ENCODE results near the gene MLANA. TPM values are rescaled to one million over a fixed set of nuclear protein-coding genes. Genes with fewer than 3 reads are reported as not detected.

MLANA gene
- total and polyA plus RNA-seq, 2 experiments from 2014 or later, result not detected

DNA sequence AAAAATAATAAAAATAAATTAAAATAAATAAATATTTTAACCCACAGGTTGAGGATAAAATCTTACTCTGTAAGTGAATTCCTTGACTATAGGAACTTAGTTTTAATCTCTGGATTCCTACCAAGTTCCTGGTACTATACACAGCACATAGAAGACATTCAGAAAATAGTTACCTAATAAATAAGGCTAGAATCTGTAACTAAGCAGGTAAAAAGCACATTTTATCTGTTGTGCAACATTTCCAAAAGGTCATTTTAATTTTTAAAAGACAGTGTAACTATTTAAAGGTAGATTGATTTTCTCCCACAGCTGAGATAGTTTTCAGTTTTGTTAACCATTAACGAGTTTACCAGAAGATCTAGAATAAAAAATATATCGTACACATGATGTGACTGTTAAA lies 47.8 kb downstream of the MLANA start:
- Histone ChIP-seq H3K36me3 (replicated peaks; ENCODE audit: insufficient read depth, low read depth) (no peaks in the 10 kb centered on the region), H4K20me1 (ENCODE audit: insufficient read depth, poor library complexity, severe bottlenecking) (no peaks in the 10 kb centered on the region), H3K4me1 (ENCODE audit: insufficient read depth) (no peaks in the 10 kb centered on the region), H3K79me2 (no peaks in the 10 kb centered on the region), H3K27ac (no peak overlapping the region), H3K4me3 (no peak overlapping the region), H3K9me3 (ENCODE audit: low read depth) (no peaks in the 10 kb centered on the region), H3K27me3 (no peaks in the 10 kb centered on the region), H3K4me2 (no peak overlapping the region), H2AFZ (no peak overlapping the region), H3K9me2 (replicated peaks; ENCODE audit: insufficient read depth) (no peaks in the 10 kb centered on the region)
- TF ChIP-seq EZH2phosphoT487 (IDR thresholded peaks at IDR 0.05; ENCODE audit: low read depth, severe bottlenecking, unreplicated experiment) (no peak), EZH2 (IDR thresholded peaks at IDR 0.05; ENCODE audit: borderline replicate concordance) (no peak)
- TF ChIP-seq, protein P1, sequence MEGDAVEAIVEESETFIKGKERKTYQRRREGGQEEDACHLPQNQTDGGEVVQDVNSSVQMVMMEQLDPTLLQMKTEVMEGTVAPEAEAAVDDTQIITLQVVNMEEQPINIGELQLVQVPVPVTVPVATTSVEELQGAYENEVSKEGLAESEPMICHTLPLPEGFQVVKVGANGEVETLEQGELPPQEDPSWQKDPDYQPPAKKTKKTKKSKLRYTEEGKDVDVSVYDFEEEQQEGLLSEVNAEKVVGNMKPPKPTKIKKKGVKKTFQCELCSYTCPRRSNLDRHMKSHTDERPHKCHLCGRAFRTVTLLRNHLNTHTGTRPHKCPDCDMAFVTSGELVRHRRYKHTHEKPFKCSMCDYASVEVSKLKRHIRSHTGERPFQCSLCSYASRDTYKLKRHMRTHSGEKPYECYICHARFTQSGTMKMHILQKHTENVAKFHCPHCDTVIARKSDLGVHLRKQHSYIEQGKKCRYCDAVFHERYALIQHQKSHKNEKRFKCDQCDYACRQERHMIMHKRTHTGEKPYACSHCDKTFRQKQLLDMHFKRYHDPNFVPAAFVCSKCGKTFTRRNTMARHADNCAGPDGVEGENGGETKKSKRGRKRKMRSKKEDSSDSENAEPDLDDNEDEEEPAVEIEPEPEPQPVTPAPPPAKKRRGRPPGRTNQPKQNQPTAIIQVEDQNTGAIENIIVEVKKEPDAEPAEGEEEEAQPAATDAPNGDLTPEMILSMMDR (IDR thresholded peaks at IDR 0.05; ENCODE audit: poor library complexity), result no peak
- 88% methylated on average over 2 of the region's 2 CpGs for WGBS (ENCODE audit: low lambda C conversion rate, missing lambda C conversion rate)
- DNase-seq (ENCODE audit: low spot score), result no peak

DNA sequence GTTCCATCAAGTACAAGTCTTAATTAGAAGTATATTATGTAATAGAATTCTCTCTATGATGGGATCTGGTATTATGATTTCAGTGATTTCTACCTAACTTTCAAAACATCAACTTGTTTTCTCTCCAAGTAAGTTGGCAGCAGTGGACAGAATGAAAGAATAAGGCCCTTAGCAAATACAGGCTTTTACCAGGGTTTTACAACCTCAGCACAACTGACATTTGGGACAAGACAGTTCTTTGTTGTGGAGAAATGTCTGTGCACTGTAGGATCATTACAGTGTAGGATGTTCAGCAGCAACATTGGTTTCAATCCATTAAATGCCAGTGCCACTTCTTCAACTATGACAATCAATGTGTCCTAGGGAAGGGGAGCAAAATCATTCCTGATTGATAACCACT lies 48.8 kb downstream of the MLANA start:
- Histone ChIP-seq H3K9me3 (ENCODE audit: low read depth) (no peaks in the 10 kb centered on the region), H3K27ac (no peak overlapping the region)

GRCh38 chr9:5941214-5941613 lies 50.5 kb downstream of the MLANA start:
- Histone ChIP-seq H3K4me3 (no peak overlapping the region), H3K79me2 (no peaks in the 10 kb centered on the region), H4K20me1 (ENCODE audit: insufficient read depth, poor library complexity, severe bottlenecking) (no peaks in the 10 kb centered on the region), H3K36me3 (replicated peaks; ENCODE audit: insufficient read depth, low read depth) (no peaks in the 10 kb centered on the region), H3K4me1 (ENCODE audit: insufficient read depth) (no peaks in the 10 kb centered on the region), H2AFZ (no peak overlapping the region), H3K4me2 (no peak overlapping the region), H3K9me2 (replicated peaks; ENCODE audit: insufficient read depth) (no peaks in the 10 kb centered on the region), H3K9me3 (ENCODE audit: low read depth) (no peaks in the 10 kb centered on the region), H3K27me3 (no peaks in the 10 kb centered on the region), H3K27ac (no peak overlapping the region)
- no peak for DNase-seq (ENCODE audit: low spot score)
- TF ChIP-seq EZH2 (IDR thresholded peaks at IDR 0.05; ENCODE audit: borderline replicate concordance), result no peak
- no peak for TF ChIP-seq EZH2phosphoT487 (IDR thresholded peaks at IDR 0.05; ENCODE audit: low read depth, severe bottlenecking, unreplicated experiment)
- TF ChIP-seq, protein P1 (IDR thresholded peaks at IDR 0.05; ENCODE audit: poor library complexity), result no peak
- 87% methylated on average over 2 of the region's 2 CpGs for WGBS (ENCODE audit: low lambda C conversion rate, missing lambda C conversion rate)

More for the DNA sequence above, 48.8 kb downstream of the MLANA start:
- no peaks in the 10 kb centered on the region for H4K20me1 ChIP-seq (ENCODE audit: insufficient read depth, poor library complexity, severe bottlenecking)
- no peaks in the 10 kb centered on the region for H3K9me2 ChIP-seq (replicated peaks; ENCODE audit: insufficient read depth)
- H3K79me2 ChIP-seq, result no peaks in the 10 kb centered on the region
- no peak for DNase-seq (ENCODE audit: low spot score)
- H3K4me1 ChIP-seq (ENCODE audit: insufficient read depth), result no peaks in the 10 kb centered on the region
- no peak overlapping the region for H3K4me2 ChIP-seq
- H3K36me3 ChIP-seq (replicated peaks; ENCODE audit: insufficient read depth, low read depth), result no peaks in the 10 kb centered on the region
- no peak overlapping the region for H2AFZ ChIP-seq
- TF ChIP-seq, protein P1 (IDR thresholded peaks at IDR 0.05; ENCODE audit: poor library complexity), result no peak
- TF ChIP-seq EZH2phosphoT487 (IDR thresholded peaks at IDR 0.05; ENCODE audit: low read depth, severe bottlenecking, unreplicated experiment) (no peak), EZH2 (IDR thresholded peaks at IDR 0.05; ENCODE audit: borderline replicate concordance) (no peak)
- no peaks in the 10 kb centered on the region for H3K27me3 ChIP-seq
- H3K4me3 ChIP-seq, result no peak overlapping the region

DNA sequence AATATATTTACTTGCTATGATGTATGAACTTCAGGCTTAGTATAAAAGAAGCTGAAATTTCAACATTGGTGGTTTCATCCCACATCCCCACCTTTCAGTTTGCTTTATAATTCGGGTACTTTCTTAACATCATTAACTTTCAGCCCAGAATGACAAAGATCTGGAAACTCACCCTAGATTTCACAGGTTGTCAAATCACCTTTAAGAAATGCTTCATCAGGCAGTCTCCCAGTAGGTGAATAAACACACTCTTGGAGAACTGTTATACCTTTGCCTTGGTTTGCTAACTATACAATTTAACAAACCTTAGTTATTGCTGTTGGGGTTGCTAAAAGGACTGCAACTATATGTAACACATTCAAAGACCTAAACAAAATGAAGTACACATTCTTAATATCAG lies 54.4 kb downstream of the MLANA start:
- TF ChIP-seq EZH2phosphoT487 (IDR thresholded peaks at IDR 0.05; ENCODE audit: low read depth, severe bottlenecking, unreplicated experiment) (no peak), EZH2 (IDR thresholded peaks at IDR 0.05; ENCODE audit: borderline replicate concordance) (no peak)
- TF ChIP-seq, protein P1 (IDR thresholded peaks at IDR 0.05; ENCODE audit: poor library complexity), result no peak
- H3K4me3 ChIP-seq, result no peak overlapping the region
- no peaks in the 10 kb centered on the region for H3K27me3 ChIP-seq
- no peaks in the 10 kb centered on the region for H3K79me2 ChIP-seq
- no peak for DNase-seq (ENCODE audit: low spot score)
- H3K4me1 ChIP-seq (ENCODE audit: insufficient read depth), result peaks cover 5% of the 10 kb centered on the region
- no peaks in the 10 kb centered on the region for H3K9me2 ChIP-seq (replicated peaks; ENCODE audit: insufficient read depth)
- 93% methylated on average over 1 of the region's 1 CpG for WGBS (ENCODE audit: low lambda C conversion rate, missing lambda C conversion rate)
- no peaks in the 10 kb centered on the region for H3K9me3 ChIP-seq (ENCODE audit: low read depth)
- no peak overlapping the region for H2AFZ ChIP-seq
- H3K36me3 ChIP-seq (replicated peaks; ENCODE audit: insufficient read depth, low read depth), result no peaks in the 10 kb centered on the region
- H3K4me2 ChIP-seq, result no peak overlapping the region
- H3K27ac ChIP-seq, result no peak overlapping the region
- H4K20me1 ChIP-seq (ENCODE audit: insufficient read depth, poor library complexity, severe bottlenecking), result no peaks in the 10 kb centered on the region
